Fibroblast of lung (primary cell): Measurements from ENCODE around the gene GPR162. TPM values are rescaled to one million over a fixed set of nuclear protein-coding genes. Genes with fewer than 3 reads are reported as not detected.
A peak's percentile ranks its signal among the peaks of the same experiment; 100 is the strongest.
"Not testable (repeated sequence)": the region's sequence is repeated elsewhere in the genome, so short reads cannot be mapped to it uniquely, and the experiment has no call there.

Source experiments
- DNase-seq, 2 donors: peaks; one replicate each; pipeline versions ENCODE4 v3.0.0 to v3.0.0-alpha.2; 2010; ENCODE audit warnings: low read depth in 2 of 2
- H2AFZ ChIP-seq: 2 replicates; pipeline ENCODE4 v1.5.1; 2012; ENCODE audit warnings: low read length, control low read depth, inconsistent platforms
- H3K27ac ChIP-seq: 2 replicates; pipeline ENCODE4 v1.5.1; 2011; ENCODE audit warnings: low read length, control low read depth; ENCODE audit not compliant: insufficient read depth
- H3K27me3 ChIP-seq: 2 replicates; pipeline ENCODE4 v1.5.1; 2011; ENCODE audit warnings: mild to moderate bottlenecking, low read length; ENCODE audit not compliant: control insufficient read depth, insufficient read depth
- H3K36me3 ChIP-seq: 2 replicates; pipeline ENCODE4 v1.5.1; 2011; ENCODE audit warnings: low read length; ENCODE audit not compliant: control insufficient read depth, insufficient read depth
- H3K4me1 ChIP-seq: 2 replicates; pipeline ENCODE4 v1.5.1; 2011; ENCODE audit warnings: low read length; ENCODE audit not compliant: control insufficient read depth, insufficient read depth; ENCODE audit errors: extremely low read depth
- H3K4me2 ChIP-seq: 2 replicates; pipeline ENCODE4 v1.5.1; 2011; ENCODE audit warnings: low read length, control low read depth; ENCODE audit not compliant: insufficient read depth; ENCODE audit errors: extremely low read depth
- H3K4me3 ChIP-seq, 4 experiments: fragments of 200-600 bp in 1 of 4; sonication (generic) in 1 of 4; replicated peaks in 1 of 4; 2 replicates each; pipeline ENCODE4 v1.5.1; 2011 to 2016; ENCODE audit warnings: low read length in 4 of 4, low read depth in 3 of 4, mild to moderate bottlenecking in 3 of 4, control low read depth in 2 of 4, inconsistent platforms in 1 of 4, mixed read lengths in 1 of 4; ENCODE audit not compliant: insufficient read depth in 1 of 4; ENCODE audit errors: control extremely low read depth in 1 of 4
- H3K79me2 ChIP-seq: 2 replicates; pipeline ENCODE4 v1.5.1; 2012; ENCODE audit warnings: mild to moderate bottlenecking, low read length, inconsistent platforms; ENCODE audit not compliant: control insufficient read depth, insufficient read depth
- H3K9ac ChIP-seq: 2 replicates; pipeline ENCODE4 v1.5.1; 2011; ENCODE audit warnings: mild to moderate bottlenecking, low read length, control low read depth; ENCODE audit not compliant: insufficient read depth
- H3K9me3 ChIP-seq: 2 replicates; pipeline ENCODE4 v1.5.1; 2012; ENCODE audit warnings: low read depth, low read length; ENCODE audit not compliant: control insufficient read depth, insufficient read depth
- H4K20me1 ChIP-seq: 2 replicates; pipeline ENCODE4 v1.5.1; 2011; ENCODE audit warnings: low read length; ENCODE audit not compliant: control insufficient read depth, insufficient read depth; ENCODE audit errors: extremely low read depth
- CTCF ChIP-seq, 2 donors: IDR thresholded peaks in 1 of 2; conservative IDR thresholded peaks in 1 of 2; 1 replicate in 1 of 2; 2 replicates in 1 of 2; pipeline ENCODE4 v1.5.1; 2011 to 2012; ENCODE audit warnings: low read length in 2 of 2, control low read depth in 1 of 2, inconsistent platforms in 1 of 2, low read depth in 1 of 2, mild to moderate bottlenecking in 1 of 2
- EZH2 ChIP-seq: IDR thresholded peaks from 2 replicates; pipeline ENCODE4 v1.5.1; 2012; ENCODE audit warnings: low read length, control low read depth, mild to moderate bottlenecking; ENCODE audit errors: missing control alignments
- polyA plus RNA-seq, 2 donors: library from polyadenylated mRNA; depleted of rRNA in 1 of 2; stranded (reverse) in 1 of 2; unstranded in 1 of 2; fragments of >200 nt; gene quantifications; 2 replicates each; pipeline ENCODE4 v1.2.1, GENCODE V29; 2011 to 2012; ENCODE audit warnings: missing spikeins in 1 of 2
- total RNA-seq: library from RNA; depleted of rRNA; stranded (reverse); fragments of >200 nt; gene quantifications from 2 replicates; pipeline ENCODE4 v1.2.1, GENCODE V29; 2014

The GPR162 gene
- total and polyA plus RNA-seq, 2 donors (not counting 1 experiment from before 2014, with no cell fraction given): 5.6 to 11.1 TPM

DNA sequence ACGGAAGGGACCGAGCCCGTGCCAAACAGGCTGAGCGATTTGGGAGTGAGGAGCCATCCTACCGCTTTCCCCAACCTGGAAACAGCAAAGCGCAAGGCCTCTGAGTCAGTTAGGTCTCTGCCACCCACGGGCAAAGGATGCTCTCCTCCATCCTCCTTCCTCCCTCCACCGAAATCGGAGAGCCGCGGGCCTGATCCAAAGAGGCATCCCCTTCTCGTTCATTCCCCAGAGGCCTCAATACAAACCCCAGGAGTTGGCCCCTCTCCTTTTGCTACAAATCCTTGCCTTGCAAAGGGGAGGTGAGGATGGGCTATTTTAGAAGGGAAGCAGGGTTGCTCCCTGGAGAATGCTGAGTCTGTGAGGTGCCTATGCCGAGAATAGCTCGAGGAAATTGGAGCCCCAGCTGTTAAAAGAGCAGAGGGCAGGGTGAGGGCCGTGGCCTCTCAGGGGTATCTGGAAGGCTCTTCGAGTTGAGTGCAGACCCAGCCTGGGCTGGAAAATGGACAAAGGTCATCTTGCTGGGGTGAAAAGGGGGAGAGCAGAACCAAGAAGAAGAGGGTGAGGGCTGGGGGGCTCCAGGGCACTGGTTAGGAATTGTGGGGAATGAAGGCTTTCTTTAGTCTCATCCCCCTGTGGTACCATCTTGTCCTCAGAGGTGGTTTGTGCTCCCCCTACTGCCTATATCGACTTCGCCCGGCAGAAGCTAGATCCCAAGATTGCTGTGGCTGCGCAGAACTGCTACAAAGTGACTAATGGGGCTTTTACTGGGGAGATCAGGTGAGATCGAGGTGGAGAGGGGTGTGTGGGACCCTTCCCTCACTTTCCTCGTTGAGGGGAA, 46.8 kb downstream of the GPR162 start:
- Histone ChIP-seq H2AFZ (no peak overlapping the region), H3K27me3 (no peaks in the 10 kb centered on the region), H3K4me2 (peak overlapping the region; percentile 96), H3K9me3 (no peaks in the 10 kb centered on the region), H3K79me2 (peaks cover 43% of the 10 kb centered on the region), H3K36me3 (peaks cover 25% of the 10 kb centered on the region), H3K4me1 (peaks cover 29% of the 10 kb centered on the region), H3K4me3 (peak overlapping the region; percentile 89 to 94 (median 92)), H3K27ac (peak overlapping the region; percentile 84), H4K20me1 (peaks cover 4% of the 10 kb centered on the region), H3K9ac (peak overlapping the region; percentile 93)
- no peak for DNase-seq
- TF ChIP-seq CTCF (conservative IDR thresholded peaks at IDR 0.05 in 1 of 2, IDR thresholded peaks at IDR 0.05 in 1 of 2; ENCODE audit: low read depth in 1 of 2, low read length in 2 of 2): peak in 1 of 2 donors; percentile 36
- TF ChIP-seq EZH2: no peak

DNA sequence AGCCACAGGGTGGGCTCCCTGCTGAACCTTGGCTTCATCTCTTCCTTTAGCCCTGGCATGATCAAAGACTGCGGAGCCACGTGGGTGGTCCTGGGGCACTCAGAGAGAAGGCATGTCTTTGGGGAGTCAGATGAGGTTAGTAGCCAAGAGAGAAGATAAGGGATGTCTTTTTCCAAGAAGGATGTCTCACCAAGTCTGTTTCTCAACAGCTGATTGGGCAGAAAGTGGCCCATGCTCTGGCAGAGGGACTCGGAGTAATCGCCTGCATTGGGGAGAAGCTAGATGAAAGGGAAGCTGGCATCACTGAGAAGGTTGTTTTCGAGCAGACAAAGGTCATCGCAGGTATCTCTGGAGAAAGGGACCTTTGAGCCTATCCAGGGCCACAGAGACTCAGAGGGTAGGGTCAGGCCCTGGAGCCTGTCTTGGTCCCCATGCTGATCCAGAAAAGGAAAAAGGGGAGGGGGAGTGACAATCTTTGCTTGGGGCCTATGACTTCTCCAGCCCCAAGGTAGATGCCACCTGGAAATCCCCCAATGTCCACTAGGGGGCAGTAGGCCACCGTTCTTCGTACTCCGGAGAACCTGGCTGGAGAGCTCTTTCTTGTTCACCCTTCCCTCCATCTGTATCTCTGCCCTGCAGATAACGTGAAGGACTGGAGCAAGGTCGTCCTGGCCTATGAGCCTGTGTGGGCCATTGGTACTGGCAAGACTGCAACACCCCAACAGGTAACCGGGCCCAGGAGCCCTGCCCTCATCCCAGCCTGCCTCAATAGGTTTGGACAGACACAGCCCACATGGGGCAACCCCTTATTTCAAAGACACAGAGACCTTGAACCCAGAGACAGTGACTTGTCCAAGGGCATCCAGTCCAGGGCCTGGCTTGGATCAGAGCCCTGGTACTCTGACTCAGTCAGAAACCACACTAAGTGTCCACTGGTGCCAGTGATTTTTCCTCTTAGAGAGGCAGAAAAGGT, 47.7 kb downstream of the GPR162 start:
- peaks cover 31% of the 10 kb centered on the region for H3K4me1 ChIP-seq
- H3K27ac ChIP-seq: peak overlapping the region; percentile 84
- H3K36me3 ChIP-seq: peaks cover 22% of the 10 kb centered on the region
- H3K9ac ChIP-seq: no peak overlapping the region
- H3K4me3 ChIP-seq: peak overlapping the region; percentile 89 to 94 (median 92)
- H3K79me2 ChIP-seq: peaks cover 43% of the 10 kb centered on the region
- peak overlapping the region; percentile 96 for H3K4me2 ChIP-seq
- H4K20me1 ChIP-seq: peaks cover 4% of the 10 kb centered on the region
- H2AFZ ChIP-seq: no peak overlapping the region
- peak; percentile 89 to 90 for TF ChIP-seq CTCF (conservative IDR thresholded peaks at IDR 0.05 in 1 of 2, IDR thresholded peaks at IDR 0.05 in 1 of 2; ENCODE audit: low read depth in 1 of 2, low read length in 2 of 2)
- TF ChIP-seq EZH2: no peak
- peak; percentile 54 to 77 for DNase-seq
- no peaks in the 10 kb centered on the region for H3K9me3 ChIP-seq
- no peaks in the 10 kb centered on the region for H3K27me3 ChIP-seq

GRCh38 chr12:6870304-6870703, 48.7 kb downstream of the GPR162 start:
- not testable (repeated sequence) for H3K4me3 ChIP-seq, H3K27me3 ChIP-seq, H2AFZ ChIP-seq, H4K20me1 ChIP-seq, H3K9ac ChIP-seq, H3K9me3 ChIP-seq, DNase-seq, H3K4me2 ChIP-seq
- Histone ChIP-seq H3K27ac (peak overlapping the region; percentile 65), H3K4me1 (peaks cover 31% of the 10 kb centered on the region), H3K79me2 (peaks cover 43% of the 10 kb centered on the region), H3K36me3 (peaks cover 22% of the 10 kb centered on the region)
